Activated B cell treated with CpG ODN at 0.5 μM for 24 hours (primary cell): ENCODE data around the gene ISOC1. TPM values are rescaled to one million over a fixed set of nuclear protein-coding genes. Genes with fewer than 3 reads are reported as not detected.

Experiments
- ATAC-seq: fragments of 200-7000 bp; cut with Tn5 transposase; one replicate; pipeline ENCODE4 v1.10.0; 2021; ENCODE audit warnings: low read depth, mild to moderate bottlenecking, moderate library complexity
- CTCF ChIA-PET: fragments of 350-600 bp; sonication (Branson Sonifier 250); formaldehyde crosslinking; loops from one replicate; lab custom pipeline; 2021; ENCODE audit warnings: antibody characterized with exemption; lab: Charles Lee
- POLR2A ChIA-PET: fragments of 350-600 bp; sonication (Branson Sonifier 250); formaldehyde crosslinking; loops from one replicate; lab custom pipeline; 2021; ENCODE audit warnings: antibody characterized with exemption; lab: Charles Lee
- DNase-seq: peaks from one replicate; pipeline ENCODE4 v3.0.0; 2022
- H3K27ac Mint-ChIP-seq: one replicate; pipeline ENCODE4 v1.8.0; 2020; ENCODE audit warnings: mixed read lengths
- H3K27me3 Mint-ChIP-seq: one replicate; pipeline ENCODE4 v1.8.0; 2021; ENCODE audit warnings: mixed read lengths
- H3K36me3 Mint-ChIP-seq: one replicate; pipeline ENCODE4 v1.8.0; 2021; ENCODE audit warnings: low read depth, mixed read lengths
- H3K4me1 Mint-ChIP-seq: one replicate; pipeline ENCODE4 v1.8.0; 2021; ENCODE audit warnings: mixed read lengths
- H3K4me3 Mint-ChIP-seq: one replicate; pipeline ENCODE4 v1.8.0; 2020; ENCODE audit warnings: mild to moderate bottlenecking, mixed read lengths
- H3K9me3 Mint-ChIP-seq: one replicate; pipeline ENCODE4 v1.8.0; 2020; ENCODE audit warnings: mixed read lengths
- CTCF ChIP-seq: fragments of 200-600 bp; IDR thresholded peaks from one replicate; pipeline ENCODE4 v1.8.0; 2022; ENCODE audit warnings: antibody characterized with exemption, mild to moderate bottlenecking
- intact Hi-C: fragments of 100-400 bp; cut with micrococcal nuclease; formaldehyde crosslinking; loops from one replicate; pipeline ENCODE4 v1.15.1; 2024
- total RNA-seq: library from RNA; stranded (reverse); gene quantifications from 2 replicates; pipeline ENCODE4 v1.2.3, GENCODE V29; 2022

The ISOC1 gene
- total RNA-seq, 1 donor from 2014 or later = 9.9 TPM

GRCh38 chr5:129115680-129116079 lies 21.1 kb downstream of the ISOC1 start:
- DNase-seq (no peak), ATAC-seq (no peak)
- peaks cover 2% of the 10 kb centered on the region for H3K4me1 Mint-ChIP-seq
- H3K4me3 Mint-ChIP-seq = no peak overlapping the region
- TF ChIP-seq CTCF = no peak
- CTCF ChIA-PET = no interaction called here
- no peak overlapping the region for H3K27ac Mint-ChIP-seq
- no peaks in the 10 kb centered on the region for H3K9me3 Mint-ChIP-seq
- intact Hi-C loops = no loop called here
- POLR2A ChIA-PET = no interaction called here
- H3K36me3 Mint-ChIP-seq = peaks cover 21% of the 10 kb centered on the region
- no peaks in the 10 kb centered on the region for H3K27me3 Mint-ChIP-seq

- POLR2A ChIA-PET = no interaction called here
- peaks cover 2% of the 10 kb centered on the region for H3K4me1 Mint-ChIP-seq
- H3K36me3 Mint-ChIP-seq = peaks cover 19% of the 10 kb centered on the region
- CTCF ChIA-PET = no interaction called here
- H3K9me3 Mint-ChIP-seq = no peaks in the 10 kb centered on the region
- TF ChIP-seq CTCF = no peak
- DNase-seq (no peak), ATAC-seq (no peak)
- H3K27me3 Mint-ChIP-seq = no peaks in the 10 kb centered on the region
- no peak overlapping the region for H3K4me3 Mint-ChIP-seq
- H3K27ac Mint-ChIP-seq = no peak overlapping the region
- intact Hi-C loops = no loop called here
These were observed 22.2 kb downstream of the ISOC1 start for GRCh38 chr5:129116797-129117196.

DNA sequence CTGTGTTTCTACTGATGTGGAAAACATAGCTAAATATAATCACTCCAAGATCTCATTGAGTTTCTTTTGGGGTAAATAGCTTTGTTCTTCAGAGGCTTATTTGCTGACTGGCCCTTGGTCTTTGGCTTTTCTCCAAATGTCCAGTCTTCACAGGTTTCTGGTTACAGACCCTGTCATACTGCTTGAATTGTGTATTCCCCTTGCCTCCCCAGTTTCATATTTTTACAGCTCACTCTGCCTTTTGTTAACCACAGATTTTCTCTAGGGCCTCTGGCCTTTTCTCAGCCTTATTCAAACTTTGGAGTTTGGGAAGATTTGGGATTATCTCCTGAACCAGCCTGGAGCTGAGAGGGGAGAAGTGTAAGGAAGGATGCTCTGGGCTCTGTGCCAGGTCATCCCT lies 23.9 kb downstream of the ISOC1 start:
- Mint-ChIP-seq H3K4me1 (peaks cover 2% of the 10 kb centered on the region), H3K4me3 (no peak overlapping the region), H3K27ac (no peak overlapping the region), H3K9me3 (no peaks in the 10 kb centered on the region), H3K27me3 (no peaks in the 10 kb centered on the region), H3K36me3 (peaks cover 9% of the 10 kb centered on the region)
- no peak for DNase-seq
- POLR2A ChIA-PET = no interaction called here
- intact Hi-C loops = no loop called here
- no peak for ATAC-seq
- CTCF ChIA-PET = no interaction called here
- TF ChIP-seq CTCF = no peak

DNA sequence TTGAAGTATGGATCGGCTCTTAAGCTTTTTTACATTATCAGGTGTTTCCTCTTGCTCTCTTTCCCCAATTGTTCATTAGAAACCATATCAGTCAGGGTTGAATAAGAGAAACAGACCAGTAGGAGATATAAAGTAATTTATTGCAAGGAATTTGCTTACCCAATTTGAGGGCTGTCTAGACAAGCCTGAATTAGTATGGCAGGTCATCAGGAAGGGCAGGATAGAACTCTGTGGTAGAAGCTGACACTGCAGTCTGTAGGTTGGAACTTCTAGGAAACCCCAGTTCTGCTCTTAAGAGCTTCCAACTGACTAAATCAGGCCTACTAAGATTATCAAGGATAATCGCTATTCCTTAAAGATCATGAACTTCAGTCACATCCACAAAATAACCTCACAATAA lies 24.3 kb downstream of the ISOC1 start:
- Mint-ChIP-seq H3K9me3 (no peaks in the 10 kb centered on the region), H3K4me1 (peaks cover 2% of the 10 kb centered on the region), H3K27ac (no peak overlapping the region), H3K27me3 (no peaks in the 10 kb centered on the region), H3K36me3 (peaks cover 8% of the 10 kb centered on the region), H3K4me3 (no peak overlapping the region)
- no peak for TF ChIP-seq CTCF
- ATAC-seq (no peak), DNase-seq (no peak)
- CTCF ChIA-PET = no interaction called here
- POLR2A ChIA-PET = no interaction called here
- intact Hi-C loops = no loop called here

DNA sequence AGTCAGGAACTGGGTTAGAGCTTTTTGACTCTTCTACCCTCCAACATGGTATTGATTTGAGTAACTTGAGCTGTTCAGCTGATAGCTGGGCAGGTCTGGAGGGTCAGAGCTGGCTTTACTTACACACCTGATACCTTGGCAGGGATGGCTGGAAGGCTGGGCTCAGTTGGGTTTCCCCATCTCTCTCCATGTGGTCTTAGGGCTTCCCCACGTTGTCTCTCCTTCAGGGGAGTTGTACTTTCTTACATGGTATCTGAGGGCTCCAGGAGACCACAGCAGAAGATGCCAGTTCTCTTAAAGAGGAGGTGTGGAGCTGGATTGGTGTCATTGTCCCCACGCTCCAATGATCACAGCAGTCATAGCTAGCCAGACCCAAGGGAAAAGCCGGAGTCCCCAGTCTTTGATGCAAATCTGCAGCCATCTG lies 25.6 kb downstream of the ISOC1 start:
- H3K4me1 Mint-ChIP-seq = peaks cover 9% of the 10 kb centered on the region
- peaks cover 5% of the 10 kb centered on the region for H3K36me3 Mint-ChIP-seq
- no peaks in the 10 kb centered on the region for H3K9me3 Mint-ChIP-seq
- intact Hi-C loops = no loop called here
- H3K4me3 Mint-ChIP-seq = no peak overlapping the region
- ChIA-PET POLR2A (no interaction called here), CTCF (no interaction called here)
- no peak overlapping the region for H3K27ac Mint-ChIP-seq
- no peak for DNase-seq
- H3K27me3 Mint-ChIP-seq = no peaks in the 10 kb centered on the region
- no peak for TF ChIP-seq CTCF
- ATAC-seq = peak; percentile 47
